HL-60/S4 treated with phorbol 12-myristate 13-acetate at 8.2 ng/mL for 4 days and 3 days (cell line): Measurements from ENCODE around the gene GPRC5A.
"Not testable (repeated sequence)": the region's sequence is repeated elsewhere in the genome, so short reads cannot be mapped to it uniquely, and the experiment has no call there.

Experiments used
- in situ Hi-C: fragments of 300-500 bp; cut with MboI; formaldehyde crosslinking; loops from 2 replicates; pipeline ENCODE4 v1.15.0; 2022; ENCODE audit warnings: low sequenced_read_pairs

GPRC5A gene, protein sequence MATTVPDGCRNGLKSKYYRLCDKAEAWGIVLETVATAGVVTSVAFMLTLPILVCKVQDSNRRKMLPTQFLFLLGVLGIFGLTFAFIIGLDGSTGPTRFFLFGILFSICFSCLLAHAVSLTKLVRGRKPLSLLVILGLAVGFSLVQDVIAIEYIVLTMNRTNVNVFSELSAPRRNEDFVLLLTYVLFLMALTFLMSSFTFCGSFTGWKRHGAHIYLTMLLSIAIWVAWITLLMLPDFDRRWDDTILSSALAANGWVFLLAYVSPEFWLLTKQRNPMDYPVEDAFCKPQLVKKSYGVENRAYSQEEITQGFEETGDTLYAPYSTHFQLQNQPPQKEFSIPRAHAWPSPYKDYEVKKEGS

DNA sequence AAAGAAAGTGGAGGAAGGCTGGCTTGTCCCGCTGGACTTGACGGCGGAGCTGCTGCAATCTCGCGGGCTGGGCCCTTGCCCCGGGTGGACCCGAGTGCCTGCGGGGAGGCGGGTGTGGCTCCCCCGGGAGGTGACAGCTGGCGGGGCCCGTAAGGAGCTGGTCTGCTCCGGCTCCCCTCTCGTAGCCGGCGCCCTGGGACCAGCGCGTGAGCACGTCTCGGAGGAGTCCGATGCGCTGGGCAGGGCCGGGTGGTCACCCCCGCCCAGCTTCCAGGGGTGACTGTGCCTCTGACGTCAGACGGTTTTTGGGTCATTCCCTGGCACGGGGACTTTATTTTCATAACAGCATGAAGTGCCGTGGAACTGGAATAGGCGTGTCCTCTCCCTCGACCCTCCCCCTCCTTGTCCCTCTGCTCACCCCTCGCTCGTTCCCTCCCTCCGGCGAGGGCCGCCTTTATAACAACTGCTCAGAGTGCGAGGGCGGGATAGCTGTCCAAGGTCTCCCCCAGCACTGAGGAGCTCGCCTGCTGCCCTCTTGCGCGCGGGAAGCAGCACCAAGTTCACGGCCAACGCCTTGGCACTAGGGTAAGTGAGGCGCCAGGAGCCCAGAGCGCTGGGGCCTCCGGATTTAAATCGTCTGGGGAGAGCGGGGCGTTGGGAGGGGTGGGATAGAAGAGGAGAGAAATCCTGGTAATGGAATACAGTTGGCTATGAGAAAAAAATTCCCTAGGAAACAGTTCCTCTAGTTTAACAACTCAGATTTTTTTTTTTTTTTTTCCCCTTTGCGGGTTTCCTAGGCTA, at the start of gene GPRC5A:
Gene GPRC5A, plus strand, starts transcription at position 483 of the 801 bp plus-strand sequence. CDS start 16,688 bp downstream, outside the sequence.
- in situ Hi-C loops, result no loop called here

DNA sequence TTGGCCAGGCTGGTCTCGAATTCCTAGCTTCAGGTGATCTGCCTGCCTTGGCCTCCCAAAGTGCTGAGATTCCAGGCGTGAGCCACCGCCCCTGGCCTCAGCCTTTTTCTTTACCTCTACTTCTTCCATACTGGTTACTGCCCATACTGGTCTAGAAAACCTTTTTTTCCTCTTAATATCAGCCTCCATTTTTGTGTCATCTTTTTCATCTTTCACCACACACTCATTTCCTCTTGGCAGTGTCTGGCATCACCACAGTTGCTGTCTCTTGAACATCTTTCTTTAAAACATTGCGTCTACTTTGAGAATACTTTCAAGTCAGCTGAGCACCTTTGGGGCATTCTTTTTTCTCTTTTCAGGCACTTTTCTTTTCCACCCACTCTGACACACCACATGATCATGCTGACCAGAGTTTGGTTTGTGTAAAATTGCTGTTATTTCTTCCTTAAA, 45.5 kb upstream of the GPRC5A start:
- in situ Hi-C loops, result no loop called here

DNA sequence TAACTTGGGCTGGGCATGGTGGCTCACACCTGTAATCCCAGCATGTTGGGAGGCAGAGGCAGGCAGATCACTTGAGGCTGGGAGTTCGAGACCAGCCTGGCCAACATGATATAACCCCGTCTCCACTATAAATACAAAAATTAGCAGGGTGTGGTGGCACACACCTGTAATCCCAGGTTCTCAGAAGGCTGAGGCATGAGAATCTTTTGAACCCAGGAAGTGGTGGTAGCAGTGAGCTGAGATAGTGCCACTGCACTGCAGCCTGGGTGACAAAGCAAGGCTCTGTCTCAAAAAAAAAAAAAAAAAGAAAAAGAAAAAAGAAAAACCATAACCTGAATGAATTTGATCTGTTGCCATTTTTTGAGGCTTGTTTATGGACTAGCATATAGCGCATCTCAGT, 44.6 kb upstream of the GPRC5A start:
- in situ Hi-C loops, result not testable (repeated sequence)

DNA sequence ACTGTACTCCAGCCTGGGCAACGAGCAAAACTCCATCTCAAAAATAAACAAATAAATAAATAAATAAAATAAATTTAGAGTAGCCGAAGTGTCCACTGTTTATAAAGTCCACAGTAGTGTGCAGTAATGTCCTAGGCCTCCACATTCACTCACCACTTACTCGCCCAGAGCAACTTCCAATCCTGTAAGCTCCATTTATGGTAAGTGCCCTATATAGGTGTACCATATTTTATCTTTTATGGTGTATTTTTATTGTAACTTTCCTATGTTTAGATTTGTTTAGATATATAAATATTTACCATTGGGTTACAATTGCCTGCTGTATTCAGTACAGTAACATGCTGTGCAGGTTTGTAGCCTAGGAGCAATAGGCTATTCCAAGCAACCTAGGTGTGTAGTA, 37.9 kb upstream of the GPRC5A start:
- in situ Hi-C loops, result no loop called here

DNA sequence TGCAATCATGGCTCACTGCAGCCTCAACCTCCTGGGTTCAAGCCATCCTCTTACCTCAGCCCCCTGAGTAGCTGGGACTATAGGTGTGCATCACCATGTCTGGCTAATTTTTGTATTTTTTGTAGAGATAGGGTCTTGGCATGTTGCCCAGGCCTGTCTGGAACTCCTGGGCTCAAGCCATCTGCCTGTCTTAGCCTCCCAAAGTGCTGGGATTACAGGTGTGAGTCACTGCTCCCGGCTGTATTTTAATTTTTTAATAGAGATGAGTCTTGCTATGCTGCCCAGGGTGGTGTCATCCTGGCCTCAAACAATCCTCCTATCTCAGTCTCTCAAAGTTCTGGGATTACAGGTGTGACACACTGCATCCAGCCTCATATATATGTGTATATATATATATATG, 31.7 kb upstream of the GPRC5A start:
- in situ Hi-C loops, result no loop called here

DNA sequence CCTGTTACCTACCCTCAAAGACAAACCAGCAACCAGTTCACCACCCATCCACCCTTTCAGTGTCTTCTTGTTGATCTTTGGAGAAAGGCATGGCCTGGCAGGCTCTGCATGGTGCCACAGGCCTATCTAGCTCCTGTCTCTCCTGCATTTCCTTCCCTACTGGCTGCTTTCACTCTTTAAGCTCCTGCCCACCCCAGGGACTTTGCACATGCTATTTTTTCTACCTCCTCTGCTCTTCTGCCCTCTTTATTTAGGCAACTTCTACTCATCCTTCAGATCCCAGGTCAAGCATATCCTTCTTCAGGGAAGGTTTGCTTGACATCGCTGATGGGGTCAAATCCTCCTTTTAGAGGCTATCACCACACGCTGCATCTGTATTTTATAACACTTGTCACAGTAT, 27.1 kb upstream of the GPRC5A start:
- in situ Hi-C loops, result no loop called here

DNA sequence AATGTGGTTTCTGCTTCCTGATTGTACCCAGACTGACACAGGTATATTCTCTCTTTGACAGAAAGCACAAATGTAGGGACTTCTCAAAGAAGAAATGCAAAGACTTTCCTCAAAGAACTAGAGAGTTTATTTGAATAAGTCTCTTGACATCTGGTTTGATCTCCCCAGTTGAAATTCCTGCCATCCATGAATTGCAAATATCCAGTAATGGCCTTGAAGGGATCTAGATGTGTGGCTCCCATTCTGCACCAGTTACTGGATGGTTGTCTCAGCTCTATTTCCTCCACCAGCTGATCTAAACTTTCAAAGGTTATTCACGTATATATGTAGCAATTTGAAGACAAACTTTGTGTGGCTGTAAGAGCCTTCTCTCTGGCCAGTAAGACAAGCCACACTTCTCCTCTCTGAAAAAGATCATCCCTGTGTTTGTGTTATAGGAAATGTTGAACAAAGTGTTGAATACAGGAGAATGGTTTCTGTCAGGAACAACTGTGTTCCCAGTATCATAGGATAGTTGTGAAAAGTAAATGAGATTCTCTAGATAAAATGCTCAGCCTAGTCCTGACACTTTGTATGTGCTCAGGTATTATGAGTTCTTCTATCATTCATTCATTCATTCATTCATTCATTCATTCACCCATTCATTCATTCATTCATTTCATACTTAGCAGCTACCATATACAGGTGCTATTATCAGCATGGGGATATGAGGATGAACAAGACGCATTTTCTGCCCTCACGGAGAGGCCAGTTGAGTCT, 22.7 kb upstream of the GPRC5A start:
- in situ Hi-C loops, result no loop called here

DNA sequence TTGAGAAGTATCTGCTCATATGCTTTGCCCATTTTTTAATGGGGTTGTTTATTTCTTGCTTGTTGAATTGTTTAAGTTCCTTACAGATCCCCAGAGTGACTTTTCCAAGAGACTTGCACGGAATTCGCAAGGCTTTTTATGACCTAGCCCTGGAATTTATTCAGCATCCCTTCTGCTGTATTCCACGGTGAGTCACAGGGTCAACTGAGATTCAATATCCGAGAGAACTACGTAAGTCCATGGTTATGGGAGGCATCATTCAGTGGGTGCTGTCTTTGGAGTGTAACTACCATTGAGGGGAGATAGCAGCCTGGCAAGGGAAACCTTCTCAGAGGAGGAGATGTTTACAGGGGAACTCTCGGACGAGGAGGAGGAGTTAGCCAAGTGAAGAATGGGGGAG, 20.9 kb upstream of the GPRC5A start:
- in situ Hi-C loops, result no loop called here

DNA sequence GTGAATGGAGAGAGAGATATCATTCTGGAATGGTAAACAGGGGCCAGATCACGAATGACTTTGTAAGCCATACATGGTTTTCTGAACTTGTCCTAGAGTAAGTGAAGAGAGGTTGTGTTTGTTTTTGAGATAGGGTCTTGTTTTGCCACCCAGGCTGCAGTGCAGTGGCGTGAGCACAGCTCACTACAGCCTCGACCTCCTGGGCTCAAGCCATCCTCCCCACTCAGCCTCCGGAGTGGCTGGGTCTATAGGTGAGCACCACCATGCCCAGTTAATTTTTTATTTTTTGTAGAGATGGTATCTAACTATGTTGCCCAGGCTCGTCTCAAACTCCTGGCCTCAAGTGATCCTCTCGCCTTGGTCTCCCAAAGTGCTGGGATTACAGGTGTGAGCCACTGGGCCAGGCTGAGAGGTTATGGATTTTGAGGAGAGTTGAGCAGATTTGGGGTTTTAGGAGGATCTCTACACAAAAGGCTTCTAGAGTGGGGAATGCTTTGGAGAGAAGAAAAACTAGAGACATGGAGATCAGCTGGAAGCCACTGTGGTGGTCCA, 19.7 kb upstream of the GPRC5A start:
- in situ Hi-C loops, result no loop called here

DNA sequence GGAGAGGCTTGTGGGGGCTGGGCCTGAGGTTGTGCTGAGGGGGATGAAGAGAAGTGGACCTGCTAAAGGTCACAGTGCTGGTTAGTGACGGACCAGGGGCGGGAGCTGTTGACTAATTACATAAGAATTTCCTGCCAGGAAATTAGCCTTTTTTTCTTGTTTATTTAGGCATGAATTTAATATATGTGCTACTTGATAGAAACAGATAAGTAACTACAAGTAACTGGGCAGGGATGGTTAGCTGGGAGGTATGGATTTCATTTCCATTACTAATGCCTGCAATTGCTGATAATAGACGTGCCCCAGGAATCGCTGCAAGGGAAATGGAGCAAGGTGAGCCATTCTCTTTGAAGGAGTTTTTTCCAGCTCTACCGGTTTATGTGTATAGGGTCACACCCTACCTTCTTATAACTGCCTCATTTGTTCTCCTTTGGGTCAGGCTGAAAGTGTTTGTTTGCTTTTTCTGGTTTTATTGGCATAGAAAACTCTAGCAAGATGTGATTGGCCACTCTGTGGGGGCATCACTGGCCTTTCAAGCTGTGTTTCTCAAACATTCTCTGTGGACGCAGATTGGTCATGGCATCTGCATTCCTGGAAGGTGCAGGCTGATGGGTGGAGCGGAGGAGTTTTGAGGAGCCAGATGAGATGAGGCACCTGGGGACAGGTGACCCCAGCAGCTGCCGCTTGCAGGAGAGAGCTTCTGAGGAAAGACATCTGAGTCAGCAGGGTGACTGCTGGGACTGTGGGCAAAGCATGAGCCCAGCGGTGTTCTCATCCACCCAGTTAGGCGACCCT, 19.0 kb upstream of the GPRC5A start:
- in situ Hi-C loops, result no loop called here

DNA sequence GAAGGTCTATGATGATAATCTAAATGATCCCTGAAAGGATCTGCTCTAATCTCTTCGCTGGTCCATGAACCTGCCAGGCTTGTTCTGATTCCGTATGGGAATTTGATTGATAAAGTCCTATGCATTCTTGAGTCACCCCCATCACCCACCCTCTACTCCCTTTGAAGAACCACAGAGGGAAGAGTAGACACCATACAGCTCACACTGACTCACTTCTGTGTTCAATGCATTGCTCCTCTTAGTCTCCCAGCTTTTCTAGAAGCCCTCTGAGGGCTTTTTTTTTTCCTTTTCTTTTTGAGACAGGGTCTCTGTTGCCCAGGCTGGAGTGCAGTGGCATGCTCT, 18.5 kb upstream of the GPRC5A start:
- in situ Hi-C loops, result no loop called here

DNA sequence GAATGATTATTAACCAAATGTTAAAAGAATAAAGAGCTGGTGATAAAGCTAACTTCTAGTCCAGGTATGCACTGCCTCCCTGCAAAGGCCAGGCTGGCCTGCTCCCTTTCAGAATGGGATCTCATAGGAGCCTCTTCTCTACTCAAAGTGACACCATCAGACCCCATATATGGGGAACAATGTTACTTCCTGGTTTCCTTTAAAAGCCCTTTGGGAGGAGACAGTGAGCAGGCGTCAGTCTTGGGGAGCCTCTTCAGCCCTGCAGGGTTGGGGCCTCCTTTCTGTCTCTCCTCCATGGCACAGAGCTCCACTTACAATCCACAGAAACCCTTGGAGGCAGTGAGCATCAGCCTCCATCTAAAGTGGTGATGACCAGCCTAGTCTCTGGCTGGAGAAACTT, 17.3 kb upstream of the GPRC5A start:
- in situ Hi-C loops, result no loop called here

DNA sequence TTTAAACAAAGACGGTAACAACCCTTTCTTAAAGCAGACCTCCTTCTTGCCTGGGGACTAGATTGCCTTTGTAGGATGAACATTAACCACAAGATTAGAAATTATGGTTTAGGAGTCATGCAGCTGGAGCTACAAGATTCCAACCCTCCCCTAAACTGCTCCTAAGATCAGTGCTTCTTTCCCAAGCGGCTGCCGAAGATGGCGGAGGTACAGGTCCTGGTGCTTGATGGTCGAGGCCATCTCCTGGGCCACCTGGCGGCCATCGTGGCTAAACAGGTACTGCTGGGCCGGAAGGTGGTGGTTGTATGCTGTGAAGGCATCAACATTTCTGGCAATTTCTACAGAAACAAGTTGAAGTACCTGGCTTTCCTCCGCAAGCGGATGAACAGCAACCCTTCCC, 16.1 kb upstream of the GPRC5A start:
- in situ Hi-C loops, result not testable (repeated sequence)

DNA sequence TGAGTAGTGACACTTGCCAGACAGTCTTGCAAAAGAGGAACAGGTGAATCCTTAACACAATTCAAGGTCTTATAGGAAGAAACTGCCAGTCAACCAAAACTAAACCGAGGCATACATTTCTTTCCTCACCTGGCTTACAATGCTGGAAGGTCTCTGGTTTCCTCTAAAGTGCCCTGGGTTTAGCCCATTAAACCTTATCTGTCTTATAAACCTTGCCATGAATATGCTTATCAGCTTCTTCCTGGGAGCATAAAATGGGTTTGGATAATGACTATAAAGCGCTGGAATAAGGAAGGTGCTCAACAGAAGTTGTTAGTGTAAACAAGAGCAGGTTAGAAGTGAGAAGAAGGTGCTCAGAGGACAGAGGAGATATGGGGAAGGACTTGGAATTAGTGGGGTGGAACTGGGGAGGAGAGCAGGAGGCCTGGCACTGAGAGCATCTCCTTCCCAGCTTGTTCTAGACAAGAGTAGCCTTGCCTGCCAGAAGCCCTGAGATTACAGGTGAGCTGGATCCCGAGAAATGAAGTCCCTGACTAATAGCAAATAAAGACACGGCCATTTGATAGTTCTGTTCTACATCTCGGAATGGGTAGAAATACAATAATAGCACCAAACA, 14.1 kb upstream of the GPRC5A start:
- in situ Hi-C loops, result no loop called here

DNA sequence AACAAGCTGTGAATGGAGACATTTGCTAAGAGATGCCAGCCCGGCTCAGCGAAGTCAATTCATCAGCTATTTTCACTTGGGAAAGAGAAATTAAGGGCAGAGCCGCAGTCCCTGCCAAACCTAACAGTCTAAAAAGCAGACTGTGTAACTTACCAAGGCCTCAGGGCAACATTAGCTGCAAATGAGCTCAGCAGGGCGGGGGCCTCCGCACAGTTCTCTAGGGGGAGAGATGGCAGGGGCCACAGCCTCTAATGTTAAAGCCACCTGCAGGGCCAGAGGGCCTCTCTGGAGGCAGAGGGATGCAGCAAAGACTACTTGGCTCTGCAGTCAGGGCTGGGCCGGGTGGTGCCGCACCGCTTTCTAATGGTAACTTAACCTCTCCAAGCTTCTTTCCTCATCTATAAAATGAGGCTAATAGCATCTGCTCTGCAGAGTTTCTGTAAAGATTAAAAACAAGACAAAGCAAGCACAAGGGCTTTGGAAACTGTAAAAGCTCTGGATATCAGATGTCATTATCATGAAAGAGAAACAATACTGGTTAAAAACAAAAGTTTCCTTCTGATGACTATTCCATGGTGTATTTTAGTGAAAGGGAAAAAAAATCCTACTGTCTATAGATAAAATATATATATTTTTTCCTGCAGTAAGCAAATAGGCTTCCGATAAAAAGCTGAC, 13.4 kb upstream of the GPRC5A start:
- in situ Hi-C loops, result no loop called here

DNA sequence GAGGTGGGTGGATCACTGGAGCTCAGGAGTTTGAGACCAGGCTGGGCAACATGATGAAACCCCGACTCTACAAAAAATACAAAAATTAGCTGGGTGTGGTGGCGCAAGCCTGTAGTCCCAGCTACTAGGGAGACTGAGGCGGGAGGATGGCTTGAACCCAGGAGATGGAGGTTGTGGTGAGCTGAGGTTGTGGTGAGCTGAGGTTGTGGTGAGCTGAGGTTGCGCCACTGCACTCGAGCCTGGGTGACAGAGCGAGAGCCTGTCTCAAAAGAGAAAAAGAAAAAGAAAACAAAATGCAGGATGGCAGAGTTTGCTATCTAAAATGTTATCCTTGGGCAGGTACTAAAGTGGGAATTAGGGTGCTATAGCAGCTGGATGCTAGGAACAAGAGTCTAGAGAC, 10.8 kb upstream of the GPRC5A start:
- in situ Hi-C loops, result no loop called here

DNA sequence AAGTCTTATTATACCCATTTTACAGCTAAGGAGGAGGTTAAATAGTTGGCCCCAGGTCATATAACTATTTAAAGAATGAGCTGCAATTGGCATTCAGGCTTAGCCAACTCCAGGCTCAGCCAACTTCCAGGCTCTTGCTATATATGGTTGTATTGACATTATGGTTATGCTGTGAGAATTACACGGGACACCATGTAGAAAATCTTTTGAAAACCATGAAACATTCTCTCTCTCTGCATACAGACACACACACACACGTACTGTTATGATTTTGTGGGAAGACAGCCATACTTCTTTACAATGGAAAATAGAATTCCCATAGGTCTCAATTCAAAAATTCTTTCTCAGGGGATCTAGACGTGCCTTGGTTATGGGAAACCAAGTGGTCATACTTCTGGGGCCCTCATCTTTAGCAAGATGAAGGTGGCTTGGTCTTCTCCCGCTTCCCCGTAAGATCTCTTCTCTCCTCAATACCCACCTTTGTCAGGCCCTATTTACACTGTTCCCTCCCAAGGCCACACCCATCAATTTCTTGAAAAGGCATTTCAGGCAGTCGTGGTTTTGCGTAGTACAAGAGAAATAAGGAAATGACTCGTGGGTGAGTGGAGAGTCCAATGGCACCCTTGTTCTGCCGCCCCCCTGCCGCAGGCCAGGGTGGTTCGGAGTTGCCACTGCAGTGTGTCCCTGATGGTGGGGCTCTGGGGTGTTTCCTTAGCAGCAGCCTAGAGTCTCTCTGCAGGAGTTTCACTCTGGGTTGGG, 10.0 kb upstream of the GPRC5A start:
- in situ Hi-C loops, result no loop called here

DNA sequence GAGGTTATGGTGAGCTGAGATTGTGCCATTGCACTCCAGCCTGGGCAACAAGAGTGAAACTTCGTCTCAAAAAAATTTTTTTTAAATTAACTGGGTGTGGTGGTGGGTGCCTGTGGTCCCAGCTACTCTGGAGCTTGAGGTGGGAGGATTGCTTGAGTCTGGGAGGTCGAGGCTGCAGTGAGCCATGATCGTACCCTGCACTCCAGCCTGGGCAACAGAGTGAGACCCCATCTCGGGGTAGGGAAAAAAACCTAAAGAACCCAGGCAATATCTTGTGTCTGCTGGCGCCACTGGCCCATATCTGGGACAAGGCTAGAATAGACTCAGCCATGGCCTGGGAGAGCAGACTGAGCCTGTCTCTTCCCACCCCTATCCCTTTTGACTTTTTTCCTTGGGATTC, 9.1 kb upstream of the GPRC5A start:
- in situ Hi-C loops, result no loop called here
